GM12878 (cell line): ENCODE data around the gene KCNQ1. TPM values are rescaled to one million over a fixed set of nuclear protein-coding genes. Genes with fewer than 3 reads are reported as not detected.

ENCODE experiments used
- ATAC-seq: fragments of 200-7000 bp; cut with Tn5 transposase; 3 replicates; pipeline ENCODE4 v1.9.1; 2020; ENCODE audit warnings: mild to moderate bottlenecking, moderate library complexity
- BruUV-seq: library from RNA; stranded (reverse); fragments of 400-500 nt; replicated peaks from 2 replicates; lab custom pipeline; 2021; lab: Mats Ljungman, UMichigan
- CTCF ChIA-PET: fragments of 300-600 bp; sonication (Branson Sonifier 250); formaldehyde crosslinking; extraction: SDS; loops from one replicate; lab custom pipeline; 2021; ENCODE audit warnings: inconsistent platforms; lab: Yijun Ruan, JAX
- POLR2A ChIA-PET: fragments of 350-600 bp; formaldehyde crosslinking; extraction: SDS; loops from one replicate; lab custom pipeline; 2021; ENCODE audit warnings: inconsistent platforms; lab: Charles Lee
- RAD21 ChIA-PET: fragments of 300-600 bp; sonication (Branson Sonifier 250); formaldehyde crosslinking; loops from one replicate; lab custom pipeline; 2023; ENCODE audit warnings: antibody characterized with exemption; ENCODE audit not compliant: unreplicated experiment; lab: Charles Lee
- SMC1A ChIA-PET: fragments of 300-600 bp; sonication (Branson Sonifier 250); formaldehyde crosslinking; loops from one replicate; lab custom pipeline; 2023; ENCODE audit not compliant: unreplicated experiment, uncharacterized antibody; lab: Charles Lee
- DNase-seq: peaks from one replicate; pipeline ENCODE4 v3.0.0-alpha.2; 2011; ENCODE audit warnings: low read depth, low spot score
- FAIRE-seq: peaks from 3 replicates; lab custom pipeline; 2011; peaks lifted over from hg19 to GRCh38; lab: Jason Lieb, UNC
- H2AFZ ChIP-seq: 2 replicates; pipeline ENCODE4 v1.6.0; 2011; ENCODE audit warnings: low read depth, low read length, control low read depth; ENCODE audit not compliant: control insufficient read depth
- H3K27ac ChIP-seq: 2 replicates; pipeline ENCODE4 v1.5.1; 2011; ENCODE audit warnings: control low read depth; ENCODE audit not compliant: control insufficient read depth, insufficient read depth
- H3K27me3 ChIP-seq, 2 experiments: replicated peaks in 1 of 2; 2 replicates each; pipeline versions ENCODE4 v1.6.0 to v1.6.1; 2011; ENCODE audit warnings: low read length in 1 of 2; ENCODE audit not compliant: control insufficient read depth in 2 of 2, insufficient read depth in 2 of 2
- H3K36me3 ChIP-seq, 2 experiments: 2 replicates each; pipeline ENCODE4 v1.5.1; 2011; ENCODE audit warnings: low read length in 1 of 2; ENCODE audit not compliant: control insufficient read depth in 2 of 2, insufficient read depth in 2 of 2
- H3K4me1 ChIP-seq: 2 replicates; pipeline ENCODE4 v1.6.1; 2011; ENCODE audit warnings: mild to moderate bottlenecking, low read length, moderate library complexity, mixed read lengths; ENCODE audit not compliant: control insufficient read depth, insufficient read depth
- H3K4me2 ChIP-seq: 2 replicates; pipeline ENCODE4 v1.6.0; 2011; ENCODE audit warnings: control low read depth; ENCODE audit not compliant: control insufficient read depth, insufficient read depth
- H3K4me3 ChIP-seq: fragments of 200-600 bp; sonication (generic); 2 replicates; pipeline ENCODE4 v1.5.1; 2016
- H3K79me2 ChIP-seq: 2 replicates; pipeline ENCODE4 v1.6.0; 2011; ENCODE audit warnings: low read length; ENCODE audit not compliant: control insufficient read depth, insufficient read depth
- H3K9ac ChIP-seq: 2 replicates; pipeline ENCODE4 v1.8.0; 2011; ENCODE audit warnings: low read length, control low read depth, mixed read lengths; ENCODE audit not compliant: control insufficient read depth, insufficient read depth
- H3K9me3 ChIP-seq: replicated peaks from 3 replicates; pipeline ENCODE4 v1.5.1; 2011; ENCODE audit warnings: mild to moderate bottlenecking, low read length; ENCODE audit not compliant: control insufficient read depth, insufficient read depth
- H4K20me1 ChIP-seq: 2 replicates; pipeline ENCODE4 v1.6.0; 2011; ENCODE audit not compliant: control insufficient read depth, insufficient read depth
- ATF2 ChIP-seq: IDR thresholded peaks from 2 replicates; pipeline ENCODE4 v1.6.1; 2012; ENCODE audit warnings: low read length, inconsistent platforms
- IRF4 ChIP-seq: IDR thresholded peaks from 2 replicates; pipeline ENCODE4 v1.6.1; 2011; ENCODE audit warnings: low read depth, low read length
- JUND ChIP-seq: IDR thresholded peaks from 2 replicates; pipeline ENCODE4 v1.6.1; 2012; ENCODE audit warnings: low read depth, mild to moderate bottlenecking, low read length, improper control_type of control experiment, moderate library complexity
- POU2F2 ChIP-seq: IDR thresholded peaks from 3 replicates; pipeline ENCODE4 v1.6.1; 2011; ENCODE audit warnings: low read depth, mild to moderate bottlenecking, low read length, borderline replicate concordance
- RB1 ChIP-seq: fragments of 450-650 bp; formaldehyde crosslinking; IDR thresholded peaks from 2 replicates; pipeline ENCODE4 v1.6.1; 2017; ENCODE audit warnings: mild to moderate bottlenecking, borderline replicate concordance
- SUZ12 ChIP-seq: fragments of 200-600 bp; sonication (generic); IDR thresholded peaks from one replicate; pipeline ENCODE4 v1.6.1; 2018; ENCODE audit warnings: antibody characterized with exemption, mild to moderate bottlenecking; ENCODE audit not compliant: unreplicated experiment
- ZZZ3 ChIP-seq: IDR thresholded peaks from 2 replicates; pipeline ENCODE4 v1.6.1; 2011; ENCODE audit warnings: low read depth; ENCODE audit not compliant: control insufficient read depth, insufficient read length
- WGBS: methylation state at CpG from one replicate; pipeline ENCODE4 v1.1.6; 2016; ENCODE audit warnings: low lambda C conversion rate; ENCODE audit not compliant: insufficient replicate concordance, insufficient coverage; ENCODE audit errors: missing lambda C conversion rate; 5-methylcytosine and 5-hydroxymethylcytosine counted together
- in situ Hi-C: fragments of 300-500 bp; cut with MboI; formaldehyde crosslinking; loops from 9 replicates; pipeline ENCODE4 v1.14.3; 2018; ENCODE audit warnings: mixed read lengths
- intact Hi-C: fragments of 100-400 bp; cut with micrococcal nuclease; formaldehyde crosslinking; loops from one replicate; pipeline ENCODE4 v1.14.2; 2022; ENCODE audit not compliant: unreplicated experiment
- polyA plus RNA-seq, 11 experiments: library from polyadenylated mRNA; depleted of rRNA in 4 of 11; unstranded in 6 of 11; stranded (reverse) in 5 of 11; fragments of >200 nt; fragmentation: Nextera tagmentation in 4 of 11; fragmentation: Illumina TruSeq in 1 of 11; extraction: Ambion mirVana in 4 of 11; extraction: Trizol in 1 of 11; gene quantifications; 1 replicate in 1 of 11; 2 replicates in 10 of 11; pipeline versions ENCODE4 v1.2.1 to v1.2.3, GENCODE V29; 2011 to 2016; ENCODE audit warnings: inconsistent platforms in 2 of 11, missing spikeins in 2 of 11, low read depth in 1 of 11
- total RNA-seq, 4 experiments: library from RNA; depleted of rRNA in 3 of 4; stranded (reverse); fragments of >200 nt in 3 of 4; fragmentation: Illumina TruSeq in 1 of 4; extraction: Trizol in 1 of 4; gene quantifications; 2 replicates each; pipeline versions ENCODE4 v1.2.1 to v1.2.3, GENCODE V29; 2013 to 2021

Gene KCNQ1
- total and polyA plus RNA-seq, 10 of the 15 experiments (the other 5 are each of a cell fraction or from before 2014, with no cell fraction given): 0.03 to 0.15 (median 0.12) TPM; not detected in 7

- TF ChIP-seq ATF2 (no peak), IRF4 (no peak), RB1 (no peak), JUND (no peak), POU2F2 (no peak), ZZZ3 (no peak), SUZ12 (no peak)
- TF ChIP-seq, all 136 proteins: peak for 0
- SMC1A ChIA-PET: no interaction called here
- Histone ChIP-seq H3K79me2 (no peaks in the 10 kb centered on the region), H3K4me2 (no peak overlapping the region), H3K4me1 (no peaks in the 10 kb centered on the region), H3K36me3 (no peaks in the 10 kb centered on the region), H4K20me1 (no peaks in the 10 kb centered on the region), H3K27me3 (peaks cover 2 to 7% of the 10 kb centered on the region in 2 experiments; a peak in 3 of 4 replicates), H2AFZ (no peak overlapping the region), H3K27ac (no peak overlapping the region), H3K9ac (no peak overlapping the region), H3K4me3 (no peak overlapping the region), H3K9me3 (no peaks in the 10 kb centered on the region)
- WGBS: 12% methylated on average over 11 of the region's 12 CpGs
- RAD21 ChIA-PET: no interaction called here
- CTCF ChIA-PET: no interaction called here
- ATAC-seq (no peak), DNase-seq (no peak), FAIRE-seq (no peak)
- in situ Hi-C loops (no loop called here), intact Hi-C loops (loop anchor here (2.0 kb wide), 1 partner anchor 19 kb away; no protein-coding TSS in a partner anchor)
- no TSS peak for BruUV-seq
- POLR2A ChIA-PET: no interaction called here
Observed at GRCh38 chr11:2447253-2447950, 2.6 kb downstream of the KCNQ1 start.
